GM11168 (cell line): ENCODE data around the gene CXCL8.
"Not testable (repeated sequence)": the region's sequence is repeated elsewhere in the genome, so short reads cannot be mapped to it uniquely, and the experiment has no call there.

Source experiments
- in situ Hi-C: fragments of 300-500 bp; cut with MboI; formaldehyde crosslinking; loops from one replicate; pipeline ENCODE4 v1.12.0; 2022; ENCODE audit warnings: low sequenced_read_pairs; ENCODE audit not compliant: unreplicated experiment

CXCL8 gene

GRCh38 chr4:73741750-73742489 lies 1.6 kb downstream of the CXCL8 start:
- in situ Hi-C loops, result no loop called here

GRCh38 chr4:73742490-73743160 lies 2.3 kb downstream of the CXCL8 start:
- in situ Hi-C loops, result no loop called here

- in situ Hi-C loops, result no loop called here
Observed at GRCh38 chr4:73743281-73743680, 2.9 kb downstream of the CXCL8 start.

- in situ Hi-C loops, result no loop called here
Observed at GRCh38 chr4:73743795-73744194, 3.4 kb downstream of the CXCL8 start.

GRCh38 chr4:73744203-73744602 lies 3.8 kb downstream of the CXCL8 start:
- in situ Hi-C loops, result no loop called here

GRCh38 chr4:73750730-73751129 lies 10.4 kb downstream of the CXCL8 start:
- in situ Hi-C loops, result no loop called here

GRCh38 chr4:73751166-73751565 lies 10.8 kb downstream of the CXCL8 start:
- in situ Hi-C loops, result no loop called here

- in situ Hi-C loops, result no loop called here
Observed at GRCh38 chr4:73751830-73752229, 11.5 kb downstream of the CXCL8 start.

GRCh38 chr4:73752424-73752823 lies 12.1 kb downstream of the CXCL8 start:
- in situ Hi-C loops, result no loop called here

- in situ Hi-C loops, result no loop called here
Observed at GRCh38 chr4:73753215-73753614, 12.8 kb downstream of the CXCL8 start.

GRCh38 chr4:73754934-73755333 lies 14.6 kb downstream of the CXCL8 start:
- in situ Hi-C loops, result no loop called here

- in situ Hi-C loops, result no loop called here
Observed at GRCh38 chr4:73759357-73759756, 19.0 kb downstream of the CXCL8 start.

- in situ Hi-C loops, result no loop called here
Observed at GRCh38 chr4:73761856-73762255, 21.5 kb downstream of the CXCL8 start.

GRCh38 chr4:73762409-73762808 lies 22.0 kb downstream of the CXCL8 start:
- in situ Hi-C loops, result no loop called here

- in situ Hi-C loops, result no loop called here
Observed at GRCh38 chr4:73763877-73764276, 23.5 kb downstream of the CXCL8 start.

- in situ Hi-C loops, result no loop called here
Observed at GRCh38 chr4:73764513-73764912, 24.1 kb downstream of the CXCL8 start.

- in situ Hi-C loops, result no loop called here
Observed at GRCh38 chr4:73765296-73765695, 24.9 kb downstream of the CXCL8 start.

GRCh38 chr4:73770917-73771316 lies 30.5 kb downstream of the CXCL8 start:
- in situ Hi-C loops, result no loop called here

GRCh38 chr4:73772363-73772762 lies 32.0 kb downstream of the CXCL8 start:
- in situ Hi-C loops, result no loop called here

GRCh38 chr4:73774406-73774805 lies 34.0 kb downstream of the CXCL8 start:
- in situ Hi-C loops, result not testable (repeated sequence)

- in situ Hi-C loops, result no loop called here
Observed at GRCh38 chr4:73776321-73776729, 36.0 kb downstream of the CXCL8 start.

- in situ Hi-C loops, result no loop called here
Observed at GRCh38 chr4:73777612-73778011, 37.2 kb downstream of the CXCL8 start.
